ENCODE results near the gene MICAL3.
"Not testable (repeated sequence)": the region's sequence is repeated elsewhere in the genome, so short reads cannot be mapped to it uniquely, and the experiment has no call there.

MICAL3 gene

GRCh38 chr22:18028817-18029527 lies 4.6 kb upstream of the MICAL3 start:
- Histone ChIP-seq H3K36me3 (replicated peaks; ENCODE audit: insufficient read depth, low read length) (no peaks in the 10 kb centered on the region), H3K9ac (ENCODE audit: low read length) (no peak overlapping the region), H3K9me3 (replicated peaks; ENCODE audit: insufficient read depth, low read length) (no peaks in the 10 kb centered on the region), H3K27me3 (replicated peaks; ENCODE audit: insufficient read depth, low read length) (no peaks in the 10 kb centered on the region), H4K20me1 (ENCODE audit: insufficient read depth, low read length) (no peaks in the 10 kb centered on the region), H3K27ac (ENCODE audit: low read length) (peak overlapping the region; percentile 41; the same call in 1 of the 2 replicates), H3K9me2 (replicated peaks; ENCODE audit: insufficient read depth, low read length) (no peaks in the 10 kb centered on the region), H2AFZ (ENCODE audit: low read length) (no peak overlapping the region), H3K4me3 (ENCODE audit: low read length) (no peak overlapping the region), H3K4me2 (ENCODE audit: low read depth, low read length) (peak overlapping the region; percentile 31), H3K4me1 (ENCODE audit: low read length) (peaks cover 23% of the 10 kb centered on the region), H3K79me2 (ENCODE audit: low read length) (no peaks in the 10 kb centered on the region), H3F3A (ENCODE audit: insufficient read depth, low read length) (peaks cover 3% of the 10 kb centered on the region)
- no peak for TF ChIP-seq CTCF (IDR thresholded peaks at IDR 0.05; ENCODE audit: low read length)
- no peak for TF ChIP-seq EZH2phosphoT487 (IDR thresholded peaks at IDR 0.05; ENCODE audit: low read length)
- no peak for TF ChIP-seq EZH2 (optimal IDR thresholded peaks at IDR 0.05; ENCODE audit: low read depth, low read length)
- DNase-seq = peak; percentile 84

GRCh38 chr22:18025898-18026297 lies 1.5 kb upstream of the MICAL3 start:
- H3K27ac ChIP-seq (ENCODE audit: low read length); H3K36me3 ChIP-seq (replicated peaks; ENCODE audit: insufficient read depth, low read length); H3K27me3 ChIP-seq (replicated peaks; ENCODE audit: insufficient read depth, low read length); H3K9me2 ChIP-seq (replicated peaks; ENCODE audit: insufficient read depth, low read length); H3K9me3 ChIP-seq (replicated peaks; ENCODE audit: insufficient read depth, low read length); H4K20me1 ChIP-seq (ENCODE audit: insufficient read depth, low read length); H3K79me2 ChIP-seq (ENCODE audit: low read length); H2AFZ ChIP-seq (ENCODE audit: low read length); H3K4me3 ChIP-seq (ENCODE audit: low read length); DNase-seq; H3K9ac ChIP-seq (ENCODE audit: low read length); H3K4me2 ChIP-seq (ENCODE audit: low read depth, low read length); H3F3A ChIP-seq (ENCODE audit: insufficient read depth, low read length): not testable (repeated sequence)
- peaks cover 32% of the 10 kb centered on the region for H3K4me1 ChIP-seq (ENCODE audit: low read length)

- Histone ChIP-seq H3K79me2 (ENCODE audit: low read length) (no peaks in the 10 kb centered on the region; the same call in 1 of the 2 replicates), H3K27ac (ENCODE audit: low read length) (no peak overlapping the region), H3K27me3 (replicated peaks; ENCODE audit: insufficient read depth, low read length) (no peaks in the 10 kb centered on the region)
Observed at GRCh38 chr22:18024956-18025720, 777 bp upstream of the MICAL3 start.

More at GRCh38 chr22:18024956-18025720, 777 bp upstream of the MICAL3 start:
- Histone ChIP-seq H3K36me3 (replicated peaks; ENCODE audit: insufficient read depth, low read length) (no peaks in the 10 kb centered on the region), H3K4me3 (ENCODE audit: low read length) (peak overlapping the region; percentile 52), H4K20me1 (ENCODE audit: insufficient read depth, low read length) (no peaks in the 10 kb centered on the region), H3K9ac (ENCODE audit: low read length) (peak overlapping the region; percentile 7; the same call in 1 of the 2 replicates), H3K9me2 (replicated peaks; ENCODE audit: insufficient read depth, low read length) (no peaks in the 10 kb centered on the region), H3K4me1 (ENCODE audit: low read length) (peaks cover 32% of the 10 kb centered on the region), H2AFZ (ENCODE audit: low read length) (peak overlapping the region; percentile 84), H3K4me2 (ENCODE audit: low read depth, low read length) (peak overlapping the region; percentile 69), H3F3A (ENCODE audit: insufficient read depth, low read length) (peaks cover 6% of the 10 kb centered on the region), H3K9me3 (replicated peaks; ENCODE audit: insufficient read depth, low read length) (no peaks in the 10 kb centered on the region)
- TF ChIP-seq EZH2 (optimal IDR thresholded peaks at IDR 0.05; ENCODE audit: low read depth, low read length) = no peak
- no peak for TF ChIP-seq CTCF (IDR thresholded peaks at IDR 0.05; ENCODE audit: low read length)
- no peak for TF ChIP-seq EZH2phosphoT487 (IDR thresholded peaks at IDR 0.05; ENCODE audit: low read length)
- no peak for DNase-seq

Data from MM.1S (cell line).